Panc1 (cell line): ENCODE data around the gene CCDC148. TPM values are rescaled to one million over a fixed set of nuclear protein-coding genes. Genes with fewer than 3 reads are reported as not detected.

ENCODE experiments used
- ATAC-seq: fragments of 200-7000 bp; cut with Tn5 transposase; 2 replicates; pipeline ENCODE4 v1.9.1; 2020; ENCODE audit warnings: mild to moderate bottlenecking, moderate library complexity
- BruUV-seq: library from RNA; stranded (reverse); fragments of 400-500 nt; replicated peaks from 2 replicates; lab custom pipeline; 2021; lab: Mats Ljungman, UMichigan
- CTCF ChIA-PET: fragments of 300-600 bp; sonication (Branson Sonifier 250); formaldehyde crosslinking; loops from one replicate; lab custom pipeline; 2022; ENCODE audit warnings: antibody characterized with exemption; lab: Charles Lee
- POLR2A ChIA-PET: fragments of 300-600 bp; sonication (Branson Sonifier 250); formaldehyde crosslinking; loops from one replicate; lab custom pipeline; 2022; ENCODE audit warnings: antibody characterized with exemption; lab: Charles Lee
- DNase-seq: peaks from one replicate; pipeline ENCODE4 v3.0.0-alpha.2; 2010; ENCODE audit warnings: low read depth, low spot score
- H3K27ac ChIP-seq: 2 replicates; pipeline ENCODE4 v1.5.1; 2011; ENCODE audit warnings: mild to moderate bottlenecking, low read length, inconsistent platforms
- H3K27me3 ChIP-seq: fragments of 200-500 bp; sonication (Bioruptor generic); 2 replicates; pipeline ENCODE4 v1.6.0; 2014; ENCODE audit warnings: low read length, inconsistent platforms; ENCODE audit not compliant: control insufficient read depth, insufficient read depth
- H3K36me3 ChIP-seq: fragments of 200-500 bp; sonication (Bioruptor generic); 2 replicates; pipeline ENCODE4 v1.5.1; 2014; ENCODE audit warnings: inconsistent platforms, mild to moderate bottlenecking, low read length, moderate library complexity; ENCODE audit not compliant: control insufficient read depth, insufficient read depth
- H3K4me1 ChIP-seq: 2 replicates; pipeline ENCODE4 v1.5.1; 2011; ENCODE audit warnings: inconsistent platforms, mild to moderate bottlenecking, low read length, moderate library complexity; ENCODE audit not compliant: control insufficient read depth, insufficient read depth
- H3K4me3 ChIP-seq, 2 experiments: 2 replicates each; pipeline ENCODE4 v1.5.1; 2011 to 2012; ENCODE audit warnings: low read depth in 2 of 2, low read length in 2 of 2, mild to moderate bottlenecking in 2 of 2, inconsistent platforms in 1 of 2, moderate library complexity in 1 of 2
- H3K9me3 ChIP-seq: fragments of 200-500 bp; sonication (Bioruptor generic); 2 replicates; pipeline ENCODE4 v1.5.1; 2014; ENCODE audit warnings: low read depth, mild to moderate bottlenecking, inconsistent platforms, low read length, moderate library complexity; ENCODE audit not compliant: control insufficient read depth, insufficient read depth
- CTCF ChIP-seq: fragments of 450-650 bp; IDR thresholded peaks from 2 replicates; pipeline ENCODE4 v1.5.1; 2017; ENCODE audit warnings: mild to moderate bottlenecking
- POLR2AphosphoS5 ChIP-seq: IDR thresholded peaks from 2 replicates; pipeline ENCODE4 v1.6.1; 2012; ENCODE audit warnings: mild to moderate bottlenecking, low read depth, low read length, moderate library complexity
- REST ChIP-seq, 2 experiments: IDR thresholded peaks; 2 replicates each; pipeline ENCODE4 v1.6.1; 2011 to 2012; ENCODE audit warnings: low read depth in 2 of 2, control low read depth in 1 of 2, low read length in 1 of 2, mild to moderate bottlenecking in 1 of 2, moderate library complexity in 1 of 2; ENCODE audit not compliant: insufficient read depth in 1 of 2
- SIN3A ChIP-seq: IDR thresholded peaks from 2 replicates; pipeline ENCODE4 v1.6.1; 2012; ENCODE audit warnings: low read depth, mild to moderate bottlenecking, low read length, moderate library complexity, borderline replicate concordance; ENCODE audit not compliant: insufficient read depth
- TCF7L2 ChIP-seq: IDR thresholded peaks from 2 replicates; pipeline ENCODE4 v1.6.1; 2011; ENCODE audit warnings: mild to moderate bottlenecking, low read depth, low read length, inconsistent platforms
- in situ Hi-C: cut with HindIII; loops from 2 replicates; pipeline ENCODE4 v1.10.0; 2016; ENCODE audit warnings: low sequenced_read_pairs, low pct_unique_long_range_greater_than_20kb
- intact Hi-C: fragments of 100-400 bp; cut with micrococcal nuclease; formaldehyde crosslinking; loops from one replicate; pipeline ENCODE4 v1.10.0; 2022; ENCODE audit not compliant: unreplicated experiment
- total RNA-seq: library from RNA; stranded (reverse); gene quantifications from one replicate; pipeline ENCODE4 v1.2.1, GENCODE V29; 2021; ENCODE audit not compliant: unreplicated experiment

Gene CCDC148
- total RNA-seq, 1 experiment from 2014 or later = 0.92 TPM

GRCh38 chr2:158143703-158144360 is 312.7 kb downstream of the CCDC148 start:
- DNase-seq (no peak), ATAC-seq (no peak)
- Histone ChIP-seq H3K27ac (no peak overlapping the region), H3K9me3 (no peaks in the 10 kb centered on the region), H3K4me3 (no peak overlapping the region), H3K36me3 (no peaks in the 10 kb centered on the region), H3K4me1 (no peaks in the 10 kb centered on the region), H3K27me3 (0 out of 2 replicates have a peak, but pooled peaks cover 2% of the 10 kb centered on the region)
- intact Hi-C loops (no loop called here), in situ Hi-C loops (no loop called here)
- ChIA-PET POLR2A (no interaction called here), CTCF (no interaction called here)
- BruUV-seq = no TSS peak
- no peak for TF ChIP-seq TCF7L2
- TF ChIP-seq CTCF = no peak
- no peak for TF ChIP-seq SIN3A
- no peak for TF ChIP-seq POLR2AphosphoS5
- TF ChIP-seq REST (IDR thresholded peaks at IDR 0.05; ENCODE audit: insufficient read depth in 1 of 2, low read depth in 2 of 2, low read length in 1 of 2) = no peak

GRCh38 chr2:158142568-158143332 is 313.8 kb downstream of the CCDC148 start:
- no peak overlapping the region for H3K27ac ChIP-seq
- BruUV-seq = no TSS peak
- DNase-seq (no peak), ATAC-seq (no peak)
- H3K4me1 ChIP-seq = no peaks in the 10 kb centered on the region
- TF ChIP-seq SIN3A = no peak
- no peak for TF ChIP-seq REST (IDR thresholded peaks at IDR 0.05; ENCODE audit: insufficient read depth in 1 of 2, low read depth in 2 of 2, low read length in 1 of 2)
- TF ChIP-seq TCF7L2 = no peak
- no peak for TF ChIP-seq POLR2AphosphoS5
- no peak for TF ChIP-seq CTCF
- 0 out of 2 replicates have a peak, but pooled peaks cover 2% of the 10 kb centered on the region for H3K27me3 ChIP-seq
- in situ Hi-C loops (no loop called here), intact Hi-C loops (no loop called here)
- no peaks in the 10 kb centered on the region for H3K36me3 ChIP-seq
- ChIA-PET POLR2A (no interaction called here), CTCF (no interaction called here)
- H3K4me3 ChIP-seq = no peak overlapping the region
- H3K9me3 ChIP-seq = no peaks in the 10 kb centered on the region
